Ovary (tissue), 3 donors: Measurements from ENCODE around the gene PRTG.

ENCODE experiments used
- CTCF ChIP-seq, 3 donors: fragments of 450-650 bp in 2 of 3; fragments of 200-600 bp in 1 of 3; IDR thresholded peaks; one replicate each; pipeline versions ENCODE4 v1.5.1 to v1.8.0; 2016 to 2022; ENCODE audit warnings: antibody characterized with exemption in 3 of 3, mild to moderate bottlenecking in 1 of 3
- POLR2A ChIP-seq: fragments of 450-650 bp; IDR thresholded peaks from one replicate; pipeline ENCODE4 v1.6.1; 2017; ENCODE audit warnings: antibody characterized with exemption, mild to moderate bottlenecking, moderate library complexity
- donor health status: DM: no; HTN: no; CAD: no.

GRCh38 chr15:55660153-55660552, 82.8 kb downstream of the PRTG start:
- TF ChIP-seq CTCF (IDR thresholded peaks at IDR 0.05) = no peak
- TF ChIP-seq POLR2A = no peak
